Muscle layer of colon (tissue), 2 donors: ENCODE results near the gene CAPN7.

Experiments
- H3K27ac ChIP-seq: one replicate; pipeline ENCODE4 v1.7.0; 2013; ENCODE audit warnings: low read depth, mild to moderate bottlenecking, low read length, moderate library complexity
- H3K27me3 ChIP-seq, 2 donors: one replicate each; pipeline ENCODE4 v1.7.0; 2013; ENCODE audit warnings: low read length in 2 of 2, mild to moderate bottlenecking in 2 of 2; ENCODE audit not compliant: insufficient read depth in 2 of 2, control insufficient read depth in 1 of 2
- H3K36me3 ChIP-seq: one replicate; pipeline ENCODE4 v1.7.0; 2013; ENCODE audit warnings: mild to moderate bottlenecking, low read length; ENCODE audit not compliant: insufficient read depth
- H3K4me1 ChIP-seq: one replicate; pipeline ENCODE4 v1.7.0; 2013; ENCODE audit warnings: mild to moderate bottlenecking, low read length; ENCODE audit not compliant: insufficient read depth
- H3K4me3 ChIP-seq, 2 donors: one replicate each; pipeline ENCODE4 v1.7.0; 2013; ENCODE audit warnings: low read length in 2 of 2, low read depth in 1 of 2, mild to moderate bottlenecking in 1 of 2, moderate library complexity in 1 of 2
- H3K9ac ChIP-seq: one replicate; pipeline ENCODE4 v1.7.0; 2013; ENCODE audit warnings: low read length
- H3K9me3 ChIP-seq: one replicate; pipeline ENCODE4 v1.7.0; 2013; ENCODE audit warnings: mild to moderate bottlenecking, low read length
- donor health status: abdominal sarcoma.
- donor health status: Adenocarcinoma of cecum.

Gene CAPN7

DNA sequence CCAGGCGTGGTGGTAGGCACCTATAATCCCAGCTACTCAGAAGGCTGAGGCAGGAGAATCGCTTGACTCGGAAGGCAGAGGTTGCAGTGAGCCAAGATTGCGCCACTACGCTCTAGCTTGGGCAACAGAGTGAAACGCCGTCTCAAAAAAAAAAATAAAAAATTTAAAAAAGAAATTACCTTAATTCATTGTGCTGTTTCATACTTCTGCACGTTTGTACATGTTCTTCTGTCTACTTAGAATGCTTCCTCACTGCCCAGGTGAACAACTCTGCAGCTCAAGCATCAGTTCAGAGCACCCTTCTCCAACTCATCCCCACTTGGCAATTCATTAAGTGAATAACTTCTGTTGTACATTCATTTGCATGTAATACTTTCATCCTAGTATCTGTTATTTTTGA is 14.0 kb downstream of the CAPN7 start:
- Histone ChIP-seq H3K9me3 (no peaks in the 10 kb centered on the region), H3K27ac (no peak overlapping the region), H3K27me3 (no peaks in the 10 kb centered on the region), H3K4me3 (no peak overlapping the region), H3K9ac (no peak overlapping the region), H3K4me1 (peaks cover 9% of the 10 kb centered on the region), H3K36me3 (peaks cover 65% of the 10 kb centered on the region)

DNA sequence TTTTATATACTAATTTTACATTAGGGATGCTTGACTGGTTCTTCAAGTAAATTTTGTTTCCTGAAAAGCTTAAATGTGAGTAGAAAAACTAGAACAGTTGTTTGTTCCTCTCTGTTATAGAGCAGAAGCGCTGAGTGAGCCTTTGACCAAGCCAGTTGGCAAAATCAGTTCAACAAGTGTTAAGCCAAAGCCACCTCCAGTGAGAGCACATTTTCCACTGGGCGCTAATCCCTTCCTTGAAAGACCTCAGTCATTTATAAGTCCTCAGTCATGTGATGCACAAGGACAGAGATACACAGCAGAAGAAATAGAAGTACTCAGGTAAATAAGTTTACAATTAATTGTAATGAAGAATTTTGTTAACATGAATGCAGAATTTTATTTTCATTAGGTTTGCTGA is 14.6 kb downstream of the CAPN7 start:
- no peaks in the 10 kb centered on the region for H3K9me3 ChIP-seq
- H3K27me3 ChIP-seq: no peaks in the 10 kb centered on the region
- H3K4me3 ChIP-seq: no peak overlapping the region
- no peak overlapping the region for H3K27ac ChIP-seq
- peaks cover 60% of the 10 kb centered on the region for H3K36me3 ChIP-seq
- no peak overlapping the region for H3K9ac ChIP-seq
- H3K4me1 ChIP-seq: peaks cover 9% of the 10 kb centered on the region

DNA sequence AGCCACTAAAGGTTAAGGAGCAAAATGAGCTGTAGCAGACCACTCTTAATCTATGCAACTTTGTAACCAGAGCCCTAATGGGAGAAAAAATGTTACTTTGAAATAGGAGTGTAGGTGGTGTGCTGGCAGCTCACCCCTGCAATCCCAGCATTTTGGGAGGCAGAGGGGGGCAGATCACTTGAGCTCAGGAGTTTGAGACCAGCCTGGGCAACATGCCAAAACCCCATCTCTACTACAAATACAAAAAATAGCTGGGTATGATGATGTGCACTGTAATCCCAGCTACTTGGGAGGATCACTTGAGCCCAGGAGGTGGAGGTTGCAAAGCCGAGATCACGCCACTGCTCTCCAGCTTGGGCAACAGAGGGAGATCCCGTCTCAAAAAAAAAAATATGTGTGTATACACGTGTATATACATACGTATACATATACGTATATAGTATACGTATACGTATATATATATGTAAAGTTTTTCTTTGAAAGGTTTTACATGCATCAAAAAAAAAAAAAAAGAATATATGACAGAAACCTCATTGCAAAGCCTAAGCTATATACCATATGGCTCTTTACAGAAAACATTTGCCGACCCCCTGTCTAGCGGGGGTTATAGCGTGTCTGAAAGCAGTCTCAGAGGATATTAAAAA is 15.7 kb downstream of the CAPN7 start:
- peaks cover 9% of the 10 kb centered on the region for H3K4me1 ChIP-seq
- no peaks in the 10 kb centered on the region for H3K9me3 ChIP-seq
- H3K27ac ChIP-seq: no peak overlapping the region
- no peaks in the 10 kb centered on the region for H3K27me3 ChIP-seq
- no peak overlapping the region for H3K4me3 ChIP-seq
- H3K9ac ChIP-seq: no peak overlapping the region
- H3K36me3 ChIP-seq: peaks cover 60% of the 10 kb centered on the region

DNA sequence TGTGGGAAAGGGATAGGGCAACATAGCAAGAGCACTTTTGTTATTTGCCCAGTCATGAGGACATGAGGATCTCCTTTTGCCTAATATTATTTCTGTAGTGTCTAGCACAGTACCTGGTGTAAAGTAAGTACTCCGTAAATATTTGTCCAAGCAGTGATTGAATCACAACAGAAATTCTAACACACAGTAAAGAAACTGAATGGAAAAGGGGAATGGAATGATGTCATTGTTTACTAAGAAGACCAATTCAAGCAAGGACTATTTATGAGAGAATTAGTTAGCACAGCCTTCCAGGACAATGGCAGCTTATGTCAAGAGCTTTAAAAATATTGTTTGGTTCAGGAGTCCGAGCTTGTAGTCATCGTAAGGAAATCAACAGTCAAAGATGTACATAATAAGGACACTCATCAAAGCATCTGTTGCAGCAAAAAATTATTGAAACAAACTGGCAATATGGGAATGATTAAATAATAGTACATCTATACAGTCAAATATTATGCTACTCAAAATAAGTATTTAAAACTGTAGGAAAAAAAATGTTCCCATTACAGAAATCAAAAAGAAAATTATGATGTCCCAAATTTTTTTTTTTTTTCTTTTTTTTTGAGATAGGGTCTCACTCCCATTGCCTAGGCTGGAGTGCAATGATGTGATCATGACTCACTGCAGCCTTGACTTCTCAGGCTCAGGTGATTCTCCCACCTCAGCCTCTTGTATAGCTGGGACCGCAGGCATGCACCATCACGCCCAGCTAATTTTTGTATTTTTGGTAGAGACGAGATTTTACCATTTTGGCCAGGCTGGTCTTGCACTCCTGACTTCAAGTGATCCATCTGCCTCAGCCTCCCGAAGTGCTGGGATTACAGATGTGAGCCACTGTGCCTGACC is 17.9 kb downstream of the CAPN7 start:
- H3K27me3 ChIP-seq: no peaks in the 10 kb centered on the region
- H3K4me3 ChIP-seq: no peak overlapping the region
- H3K36me3 ChIP-seq: peaks cover 52% of the 10 kb centered on the region
- H3K27ac ChIP-seq: no peak overlapping the region
- peaks cover 2% of the 10 kb centered on the region for H3K4me1 ChIP-seq
- H3K9ac ChIP-seq: no peak overlapping the region
- no peaks in the 10 kb centered on the region for H3K9me3 ChIP-seq

DNA sequence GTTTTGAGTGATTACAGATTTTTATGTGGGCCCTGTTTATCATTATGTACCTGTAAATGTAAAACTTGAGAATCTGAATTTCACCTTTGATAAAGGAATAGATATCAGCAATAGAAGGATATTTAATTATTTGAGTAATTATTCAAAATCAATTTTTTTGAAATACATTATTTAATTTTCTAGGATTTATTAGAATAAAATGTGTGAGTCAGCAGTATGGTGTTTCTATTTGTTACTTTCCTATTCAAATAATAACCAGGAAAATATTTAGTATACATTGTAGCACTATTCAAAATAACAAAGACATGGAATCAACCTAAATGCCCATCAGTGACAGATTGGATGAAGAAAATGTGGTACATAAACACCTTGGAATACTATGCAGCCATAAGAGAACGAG is 22.1 kb downstream of the CAPN7 start:
- Histone ChIP-seq H3K4me3 (no peak overlapping the region), H3K36me3 (peaks cover 47% of the 10 kb centered on the region), H3K9ac (no peak overlapping the region)

DNA sequence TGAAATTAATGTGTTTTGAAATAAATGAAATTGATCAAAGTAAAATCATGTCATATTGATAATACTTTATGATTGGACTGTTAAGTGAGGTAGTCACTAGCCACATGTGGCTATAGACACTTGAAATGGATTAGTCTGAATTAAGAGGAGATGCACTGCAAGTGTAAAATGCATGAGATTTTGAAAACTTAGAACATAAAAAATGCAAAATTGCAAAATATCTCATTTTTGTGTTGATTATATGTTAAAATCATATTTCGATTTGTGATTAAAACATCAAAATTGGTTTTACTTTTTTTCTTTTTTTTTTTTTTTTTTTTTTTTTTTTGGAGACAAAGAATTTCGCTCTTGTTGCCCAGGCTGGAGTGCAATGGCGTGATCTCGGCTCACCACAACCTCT is 23.2 kb downstream of the CAPN7 start:
- Histone ChIP-seq H3K9ac (no peak overlapping the region), H3K36me3 (peaks cover 46% of the 10 kb centered on the region), H3K27me3 (no peaks in the 10 kb centered on the region), H3K4me3 (no peak overlapping the region), H3K27ac (no peak overlapping the region), H3K4me1 (no peaks in the 10 kb centered on the region), H3K9me3 (no peaks in the 10 kb centered on the region)

More for the DNA sequence above, 22.1 kb downstream of the CAPN7 start:
- Histone ChIP-seq H3K9me3 (no peaks in the 10 kb centered on the region), H3K27me3 (no peaks in the 10 kb centered on the region), H3K4me1 (no peaks in the 10 kb centered on the region), H3K27ac (no peak overlapping the region)

DNA sequence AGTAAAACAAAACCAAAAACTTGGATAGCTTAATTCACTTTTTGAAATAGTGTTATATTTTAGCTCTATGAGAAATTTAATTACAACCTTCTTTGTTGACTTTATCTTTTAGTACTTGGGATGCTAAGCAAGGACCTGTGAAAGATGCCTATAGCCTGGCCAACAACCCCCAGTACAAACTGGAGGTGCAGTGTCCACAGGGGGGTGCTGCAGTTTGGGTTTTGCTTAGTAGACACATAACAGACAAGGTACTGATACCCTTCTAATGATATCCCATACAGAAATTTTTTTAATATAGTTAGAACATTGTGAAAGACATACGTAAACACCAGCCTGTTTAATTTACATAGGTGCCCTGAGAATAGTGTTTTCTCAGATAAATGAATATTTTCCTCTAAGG is 35.3 kb downstream of the CAPN7 start:
- Histone ChIP-seq H3K9me3 (no peaks in the 10 kb centered on the region), H3K27me3 (no peaks in the 10 kb centered on the region), H3K27ac (no peak overlapping the region), H3K36me3 (peaks cover 55% of the 10 kb centered on the region), H3K9ac (no peak overlapping the region), H3K4me1 (no peaks in the 10 kb centered on the region), H3K4me3 (no peak overlapping the region)

DNA sequence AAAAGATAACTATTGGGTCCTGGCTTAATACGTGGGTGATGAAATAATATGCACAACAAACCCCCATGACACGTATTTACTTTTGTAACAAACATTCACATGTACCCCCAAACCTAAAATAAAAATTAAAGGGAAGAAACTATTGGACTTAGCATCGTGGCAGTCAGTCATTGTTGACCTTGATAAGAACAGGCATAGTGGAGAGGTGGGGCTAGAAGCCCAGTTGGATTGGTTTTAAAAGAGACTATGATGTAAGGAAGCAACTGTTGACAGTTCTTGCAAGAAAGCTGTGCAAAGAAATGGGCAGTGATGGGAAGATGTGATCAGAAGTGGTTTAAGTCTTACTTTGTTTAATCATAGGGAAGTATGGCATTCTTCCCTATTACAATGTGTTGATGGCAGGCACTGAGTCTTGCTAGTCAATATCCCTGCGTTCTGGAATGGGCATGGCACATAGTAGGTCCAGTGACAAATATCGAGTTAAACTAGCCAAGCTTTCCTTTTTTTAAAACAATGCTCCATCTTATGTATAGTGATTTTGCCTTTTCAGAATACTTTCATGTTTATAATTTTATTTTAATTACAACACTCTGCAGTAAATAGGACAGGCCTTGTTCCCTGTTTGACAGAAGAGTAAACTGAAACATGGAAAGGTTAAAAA is 37.9 kb downstream of the CAPN7 start:
- H3K4me3 ChIP-seq: no peak overlapping the region
- H3K27ac ChIP-seq: no peak overlapping the region
- peaks cover 71% of the 10 kb centered on the region for H3K36me3 ChIP-seq
- no peaks in the 10 kb centered on the region for H3K9me3 ChIP-seq
- H3K9ac ChIP-seq: no peak overlapping the region
- no peaks in the 10 kb centered on the region for H3K4me1 ChIP-seq
- H3K27me3 ChIP-seq: no peaks in the 10 kb centered on the region

DNA sequence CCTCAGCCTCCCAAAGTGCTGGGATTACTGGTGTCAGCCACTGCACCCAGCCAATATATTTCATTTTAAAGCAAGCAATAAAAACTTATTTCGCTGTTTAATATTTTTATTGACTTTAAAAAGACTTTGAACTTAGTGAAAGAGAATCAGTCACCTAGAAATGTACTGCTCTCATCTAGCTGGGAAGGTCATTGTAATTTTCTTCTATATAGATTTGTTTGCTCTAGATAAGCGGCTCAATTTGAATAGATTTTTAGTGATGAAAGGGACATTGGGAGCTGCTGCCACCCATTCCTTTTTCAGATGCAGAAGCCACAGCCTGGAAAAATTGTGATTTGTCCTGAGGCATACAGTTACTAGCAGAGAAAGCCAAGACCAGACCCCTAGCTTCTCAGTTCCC is 40.1 kb downstream of the CAPN7 start:
- Histone ChIP-seq H3K27ac (no peak overlapping the region), H3K4me1 (no peaks in the 10 kb centered on the region), H3K36me3 (peaks cover 70% of the 10 kb centered on the region)

DNA sequence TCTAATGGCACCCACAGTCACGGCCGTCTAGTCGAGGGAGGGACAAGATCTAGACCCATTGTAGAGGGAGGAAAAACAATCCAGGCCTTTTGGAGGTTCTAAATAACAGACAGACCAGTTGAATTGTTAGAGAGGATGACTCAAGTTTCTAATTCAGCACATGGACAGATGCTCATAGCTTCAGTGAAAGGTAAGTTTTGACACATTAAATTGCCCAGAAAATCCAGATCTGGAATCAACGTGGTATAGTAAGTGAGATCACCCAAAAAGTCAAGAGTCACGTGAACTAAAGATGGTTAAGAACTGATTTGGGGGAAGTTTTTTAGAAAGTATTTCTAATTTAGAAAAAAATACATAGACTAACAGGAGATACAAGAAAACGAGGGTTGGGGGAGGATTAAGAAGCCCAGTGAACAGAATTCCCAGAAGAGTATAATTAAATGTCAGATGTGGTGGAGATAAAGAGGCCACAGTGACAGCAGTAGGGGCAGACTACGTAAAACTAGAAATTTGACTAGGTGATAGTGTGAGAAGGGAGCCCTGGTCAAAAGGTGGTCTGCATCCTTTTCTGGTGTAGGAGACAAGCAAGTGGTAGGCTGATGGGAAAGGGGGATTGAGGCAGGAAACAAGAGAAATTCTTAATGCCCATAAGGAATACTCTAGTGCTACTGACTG is 47.1 kb downstream of the CAPN7 start:
- no peaks in the 10 kb centered on the region for H3K4me1 ChIP-seq
- H3K4me3 ChIP-seq: no peak overlapping the region
- no peak overlapping the region for H3K27ac ChIP-seq
- no peaks in the 10 kb centered on the region for H3K9me3 ChIP-seq
- no peak overlapping the region for H3K9ac ChIP-seq
- no peaks in the 10 kb centered on the region for H3K27me3 ChIP-seq
- H3K36me3 ChIP-seq: peaks cover 76% of the 10 kb centered on the region

More for the DNA sequence above, 40.1 kb downstream of the CAPN7 start:
- Histone ChIP-seq H3K9ac (no peak overlapping the region), H3K4me3 (no peak overlapping the region), H3K9me3 (no peaks in the 10 kb centered on the region), H3K27me3 (no peaks in the 10 kb centered on the region)

DNA sequence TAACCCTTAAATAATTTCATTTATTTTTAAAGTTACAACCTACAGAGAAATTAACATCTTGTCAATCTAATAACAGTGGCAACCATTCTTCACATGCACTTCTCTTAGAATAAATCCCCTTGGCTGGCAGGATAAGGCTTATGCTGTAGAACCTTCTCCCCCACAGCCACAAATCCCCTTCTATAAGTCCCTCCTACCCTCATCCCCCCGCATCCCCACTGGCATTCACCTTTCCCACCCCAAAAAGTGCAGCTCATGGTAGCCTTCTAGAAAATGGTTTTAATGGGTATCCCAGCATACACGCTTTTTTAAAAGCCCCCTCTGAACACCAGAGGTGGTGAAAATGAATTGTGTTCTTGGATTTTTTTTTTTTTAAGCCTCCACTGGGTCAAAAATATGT is 49.2 kb downstream of the CAPN7 start:
- H3K9ac ChIP-seq: no peak overlapping the region
- H3K27me3 ChIP-seq: no peaks in the 10 kb centered on the region
- no peak overlapping the region for H3K27ac ChIP-seq
- peaks cover 80% of the 10 kb centered on the region for H3K36me3 ChIP-seq
- H3K4me1 ChIP-seq: no peaks in the 10 kb centered on the region
- no peaks in the 10 kb centered on the region for H3K9me3 ChIP-seq
- no peak overlapping the region for H3K4me3 ChIP-seq
